K562 (cell line): ENCODE results near the gene TCHP. TPM values are rescaled to one million over a fixed set of nuclear protein-coding genes. Genes with fewer than 3 reads are reported as not detected.

Source experiments
- ATAC-seq: fragments of 200-7000 bp; cut with Tn5 transposase; 3 replicates; pipeline ENCODE4 v1.9.1; 2020; ENCODE audit warnings: moderate library complexity
- BruUV-seq: library from RNA; stranded (reverse); fragments of 400-500 nt; replicated peaks from 2 replicates; lab custom pipeline; 2021; lab: Mats Ljungman, UMichigan
- CTCF ChIA-PET: fragments of 300-600 bp; formaldehyde crosslinking; extraction: SDS; loops from one replicate; lab custom pipeline; 2021; ENCODE audit warnings: low intra/inter-chr PET ratio; lab: Yijun Ruan, JAX
- POLR2A ChIA-PET: fragments of 300-600, 350-650 bp; sonication (Branson Sonifier 250); formaldehyde crosslinking; extraction: SDS; loops from one replicate; lab custom pipeline; 2021; ENCODE audit warnings: antibody characterized with exemption, inconsistent platforms; lab: Yijun Ruan, JAX
- DNase-seq, 4 experiments: peaks; one replicate each; pipeline versions ENCODE4 v3.0.0 to v3.0.0-alpha.2; 2011 to 2018; ENCODE audit warnings: low spot score in 3 of 4, mixed read lengths in 3 of 4; ENCODE audit errors: extremely low read depth in 1 of 4
- FAIRE-seq: peaks from 2 replicates; lab custom pipeline; 2011; peaks lifted over from hg19 to GRCh38; lab: Jason Lieb, UNC
- H2AFZ ChIP-seq: 2 replicates; pipeline ENCODE4 v1.6.0; 2011; ENCODE audit warnings: low read depth, low read length, control low read depth, inconsistent platforms
- H3K27ac ChIP-seq: fragments of 200-600 bp; 3 replicates; pipeline ENCODE4 v1.8.0; 2011; ENCODE audit warnings: low read depth, mild to moderate bottlenecking, control low read depth, inconsistent platforms, low read length, moderate library complexity, mixed read lengths; ENCODE audit errors: extremely low read depth
- H3K27me3 ChIP-seq, 2 experiments: fragments of 300-600 bp in 1 of 2; 2 replicates in 1 of 2; 3 replicates in 1 of 2; pipeline versions ENCODE4 v1.6.0 to v1.8.0; 2011; ENCODE audit warnings: inconsistent platforms in 2 of 2, low read length in 2 of 2, mild to moderate bottlenecking in 1 of 2, mixed read lengths in 1 of 2, moderate library complexity in 1 of 2; ENCODE audit not compliant: control insufficient read depth in 2 of 2, insufficient read depth in 2 of 2
- H3K36me3 ChIP-seq: fragments of 300-600 bp; 3 replicates; pipeline ENCODE4 v1.8.0; 2011; ENCODE audit warnings: mild to moderate bottlenecking, low read length, inconsistent platforms; ENCODE audit not compliant: control insufficient read depth, insufficient read depth
- H3K4me1 ChIP-seq, 2 experiments: fragments of 200-600 bp in 1 of 2; replicated peaks in 1 of 2; 2 replicates in 1 of 2; 3 replicates in 1 of 2; pipeline versions ENCODE4 v1.5.1 to v1.8.0; 2011; ENCODE audit warnings: inconsistent platforms in 2 of 2, low read length in 2 of 2, mild to moderate bottlenecking in 1 of 2, mixed read lengths in 1 of 2, moderate library complexity in 1 of 2; ENCODE audit not compliant: control insufficient read depth in 2 of 2, insufficient read depth in 2 of 2
- H3K4me2 ChIP-seq: 2 replicates; pipeline ENCODE4 v1.6.1; 2011; ENCODE audit warnings: low read length, control low read depth, inconsistent platforms, mixed read lengths; ENCODE audit not compliant: insufficient read depth
- H3K4me3 ChIP-seq: fragments of 200-600 bp; sonication (generic), shearing (Covaris generic); 2 replicates; pipeline ENCODE4 v1.5.1; 2016; ENCODE audit warnings: control low read depth, inconsistent platforms
- H3K79me2 ChIP-seq: fragments of 200-600 bp; 3 replicates; pipeline ENCODE4 v1.8.0; 2011; ENCODE audit warnings: low read length, inconsistent platforms; ENCODE audit not compliant: control insufficient read depth, insufficient read depth
- H3K9ac ChIP-seq, 2 experiments: 2 replicates each; pipeline versions ENCODE4 v1.6.0 to v1.6.1; 2011; ENCODE audit warnings: low read depth in 2 of 2, low read length in 2 of 2, control low read depth in 1 of 2, inconsistent platforms in 1 of 2, mild to moderate bottlenecking in 1 of 2, mixed read lengths in 1 of 2; ENCODE audit not compliant: insufficient read depth in 1 of 2
- H3K9me1 ChIP-seq: one replicate; pipeline ENCODE4 v1.6.0; 2011; ENCODE audit warnings: inconsistent platforms, mild to moderate bottlenecking, low read length, moderate library complexity; ENCODE audit not compliant: control insufficient read depth, insufficient read depth
- H3K9me3 ChIP-seq: replicated peaks from 2 replicates; pipeline ENCODE4 v1.5.1; 2011; ENCODE audit warnings: low read depth, low read length, inconsistent platforms; ENCODE audit not compliant: control insufficient read depth, insufficient read depth
- H4K20me1 ChIP-seq: replicated peaks from 2 replicates; pipeline ENCODE4 v1.6.1; 2011; ENCODE audit warnings: low read length, inconsistent platforms, mixed read lengths; ENCODE audit not compliant: control insufficient read depth, insufficient read depth
- BRF1 ChIP-seq: IDR thresholded peaks from 3 replicates; pipeline ENCODE4 v1.6.1; 2011; ENCODE audit warnings: borderline replicate concordance, mild to moderate bottlenecking; ENCODE audit not compliant: insufficient read length; ENCODE audit errors: extremely low read depth
- DIDO1 ChIP-seq: fragments of 450-650 bp; IDR thresholded peaks from 2 replicates; pipeline ENCODE4 v1.6.1; 2016; ENCODE audit warnings: low read depth, missing biosample characterization, missing genetic modification characterization
- MIER1 ChIP-seq: fragments of 450-650 bp; IDR thresholded peaks from 2 replicates; pipeline ENCODE4 v1.6.1; 2016; ENCODE audit warnings: antibody characterized with exemption, mild to moderate bottlenecking, low read depth
- ZBTB33 ChIP-seq: sonication (generic); formaldehyde crosslinking; IDR thresholded peaks from 2 replicates; pipeline ENCODE4 v1.8.1; 2023; ENCODE audit warnings: mild to moderate bottlenecking, missing genetic modification reagents
- ZNF280B ChIP-seq: fragments of 250-450 bp; sonication (Bioruptor Pico); IDR thresholded peaks from 2 replicates; pipeline ENCODE4 v1.5.1; 2021; ENCODE audit warnings: mild to moderate bottlenecking
- WGBS: fragments of 100-300 bp; shearing (Covaris generic); methylation state at CpG from one replicate; pipeline ENCODE4 v1.1.6; 2016; ENCODE audit warnings: low coverage, mixed read lengths; ENCODE audit not compliant: insufficient coverage; ENCODE audit errors: missing lambda C conversion rate; 5-methylcytosine and 5-hydroxymethylcytosine counted together
- in situ Hi-C: fragments of 300-500 bp; cut with MboI; formaldehyde crosslinking; loops from 4 replicates; pipeline ENCODE4 v1.15.0; 2018; ENCODE audit warnings: inconsistent platforms, mixed read lengths
- intact Hi-C: fragments of 100-400 bp; cut with micrococcal nuclease; formaldehyde crosslinking; loops from 2 replicates; pipeline ENCODE4 v1.14.2; 2022
- polyA plus RNA-seq, 8 experiments: library from polyadenylated mRNA; depleted of rRNA in 4 of 8; stranded (reverse) in 5 of 8; unstranded in 3 of 8; fragments of >200 nt; fragmentation: Nextera tagmentation in 2 of 8; fragmentation: Illumina TruSeq in 1 of 8; extraction: Ambion mirVana in 2 of 8; extraction: Trizol in 1 of 8; gene quantifications; 2 replicates each; pipeline versions ENCODE4 v1.2.1 to v1.2.3, GENCODE V29; 2011 to 2014; ENCODE audit warnings: inconsistent platforms in 1 of 8, missing spikeins in 1 of 8
- total RNA-seq, 7 experiments: library from RNA; depleted of rRNA in 6 of 7; stranded (reverse); fragments of >200 nt in 6 of 7; fragmentation: Illumina TruSeq in 2 of 7; extraction: Trizol in 2 of 7; gene quantifications; 2 replicates each; pipeline versions ENCODE4 v1.2.1 to v1.2.3, GENCODE V29; 2011 to 2021; ENCODE audit warnings: low replicate concordance in 1 of 7
- TF ChIP-seq, protein P1 (sequence below), 2 experiments: fragments of 450-650 bp in 1 of 2; sonication (generic) in 1 of 2; formaldehyde crosslinking in 1 of 2; IDR thresholded peaks; 2 replicates each; pipeline versions ENCODE4 v1.7.1 to v1.9.0; 2016 to 2022; ENCODE audit warnings: inconsistent platforms in 1 of 2, mild to moderate bottlenecking in 1 of 2, missing genetic modification reagents in 1 of 2
- TF ChIP-seq, protein P2 (sequence below): fragments of 450-650 bp; formaldehyde crosslinking; IDR thresholded peaks from 2 replicates; pipeline ENCODE4 v1.4.0; 2020; ENCODE audit warnings: mild to moderate bottlenecking, moderate library complexity

Gene TCHP
- total and polyA plus RNA-seq, 9 of the 15 experiments (the other 6 are each of a cell fraction or from before 2014, with no cell fraction given), result 3.4 to 30.4 (median 19.7) TPM

GRCh38 chr12:109952873-109953272 is 52.8 kb downstream of the TCHP start:
- POLR2A ChIA-PET, result no interaction called here
- FAIRE-seq, result no peak
- TF ChIP-seq ZNF280B (CRISPR knock-in tag), result no peak
- no peak for TF ChIP-seq ZBTB33 (CRISPR knock-in tag)
- no peak for TF ChIP-seq DIDO1 (tag)
- TF ChIP-seq BRF1, result no peak
- TF ChIP-seq, protein P1, sequence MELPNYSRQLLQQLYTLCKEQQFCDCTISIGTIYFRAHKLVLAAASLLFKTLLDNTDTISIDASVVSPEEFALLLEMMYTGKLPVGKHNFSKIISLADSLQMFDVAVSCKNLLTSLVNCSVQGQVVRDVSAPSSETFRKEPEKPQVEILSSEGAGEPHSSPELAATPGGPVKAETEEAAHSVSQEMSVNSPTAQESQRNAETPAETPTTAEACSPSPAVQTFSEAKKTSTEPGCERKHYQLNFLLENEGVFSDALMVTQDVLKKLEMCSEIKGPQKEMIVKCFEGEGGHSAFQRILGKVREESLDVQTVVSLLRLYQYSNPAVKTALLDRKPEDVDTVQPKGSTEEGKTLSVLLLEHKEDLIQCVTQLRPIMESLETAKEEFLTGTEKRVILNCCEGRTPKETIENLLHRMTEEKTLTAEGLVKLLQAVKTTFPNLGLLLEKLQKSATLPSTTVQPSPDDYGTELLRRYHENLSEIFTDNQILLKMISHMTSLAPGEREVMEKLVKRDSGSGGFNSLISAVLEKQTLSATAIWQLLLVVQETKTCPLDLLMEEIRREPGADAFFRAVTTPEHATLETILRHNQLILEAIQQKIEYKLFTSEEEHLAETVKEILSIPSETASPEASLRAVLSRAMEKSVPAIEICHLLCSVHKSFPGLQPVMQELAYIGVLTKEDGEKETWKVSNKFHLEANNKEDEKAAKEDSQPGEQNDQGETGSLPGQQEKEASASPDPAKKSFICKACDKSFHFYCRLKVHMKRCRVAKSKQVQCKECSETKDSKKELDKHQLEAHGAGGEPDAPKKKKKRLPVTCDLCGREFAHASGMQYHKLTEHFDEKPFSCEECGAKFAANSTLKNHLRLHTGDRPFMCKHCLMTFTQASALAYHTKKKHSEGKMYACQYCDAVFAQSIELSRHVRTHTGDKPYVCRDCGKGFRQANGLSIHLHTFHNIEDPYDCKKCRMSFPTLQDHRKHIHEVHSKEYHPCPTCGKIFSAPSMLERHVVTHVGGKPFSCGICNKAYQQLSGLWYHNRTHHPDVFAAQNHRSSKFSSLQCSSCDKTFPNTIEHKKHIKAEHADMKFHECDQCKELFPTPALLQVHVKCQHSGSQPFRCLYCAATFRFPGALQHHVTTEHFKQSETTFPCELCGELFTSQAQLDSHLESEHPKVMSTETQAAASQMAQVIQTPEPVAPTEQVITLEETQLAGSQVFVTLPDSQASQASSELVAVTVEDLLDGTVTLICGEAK (IDR thresholded peaks at IDR 0.05), result no peak
- TF ChIP-seq, protein P1 (CRISPR knock-in tag; IDR thresholded peaks at IDR 0.05), result no peak
- TF ChIP-seq, protein P2, sequence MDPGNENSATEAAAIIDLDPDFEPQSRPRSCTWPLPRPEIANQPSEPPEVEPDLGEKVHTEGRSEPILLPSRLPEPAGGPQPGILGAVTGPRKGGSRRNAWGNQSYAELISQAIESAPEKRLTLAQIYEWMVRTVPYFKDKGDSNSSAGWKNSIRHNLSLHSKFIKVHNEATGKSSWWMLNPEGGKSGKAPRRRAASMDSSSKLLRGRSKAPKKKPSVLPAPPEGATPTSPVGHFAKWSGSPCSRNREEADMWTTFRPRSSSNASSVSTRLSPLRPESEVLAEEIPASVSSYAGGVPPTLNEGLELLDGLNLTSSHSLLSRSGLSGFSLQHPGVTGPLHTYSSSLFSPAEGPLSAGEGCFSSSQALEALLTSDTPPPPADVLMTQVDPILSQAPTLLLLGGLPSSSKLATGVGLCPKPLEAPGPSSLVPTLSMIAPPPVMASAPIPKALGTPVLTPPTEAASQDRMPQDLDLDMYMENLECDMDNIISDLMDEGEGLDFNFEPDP (CRISPR knock-in tag), result no peak
- TF ChIP-seq MIER1, result no peak

More at GRCh38 chr12:109952873-109953272, 52.8 kb downstream of the TCHP start:
- peaks cover 57% of the 10 kb centered on the region for H3K36me3 ChIP-seq
- no peaks in the 10 kb centered on the region for H3K4me1 ChIP-seq
- 0 out of 4 replicates have a peak overlapping the region, but pooled peaks of 1 of the 2 experiments have one; percentile 54 for H3K9ac ChIP-seq
- H3K27ac ChIP-seq, result no peak overlapping the region
- H3K27me3 ChIP-seq, result no peaks in the 10 kb centered on the region
- H3K4me3 ChIP-seq, result no peak overlapping the region
- H3K9me1 ChIP-seq, result no peaks in the 10 kb centered on the region
- H3K4me2 ChIP-seq, result no peak overlapping the region
- ATAC-seq, result no peak
- H3K9me3 ChIP-seq, result no peaks in the 10 kb centered on the region
- WGBS, result 81% methylated on average over 8 of the region's 8 CpGs
- BruUV-seq, result no TSS peak
- CTCF ChIA-PET, result no interaction called here
- intact Hi-C loops (no loop called here), in situ Hi-C loops (no loop called here)
- no peak for DNase-seq
- no peak overlapping the region for H2AFZ ChIP-seq
- no peaks in the 10 kb centered on the region for H3K79me2 ChIP-seq
- H4K20me1 ChIP-seq, result no peaks in the 10 kb centered on the region
